PC-9 (cell line): Measurements from ENCODE around the gene GAS2L1.

Experiments
- CTCF ChIP-seq: fragments of 200-600 bp; sonication (generic); conservative IDR thresholded peaks from 2 replicates; pipeline ENCODE4 v1.6.1; 2017; ENCODE audit warnings: mixed run types, antibody characterized with exemption, mild to moderate bottlenecking, moderate library complexity
- EZH2 ChIP-seq: fragments of 200-600 bp; sonication (generic); IDR thresholded peaks from 2 replicates; pipeline ENCODE4 v1.8.0; 2017; ENCODE audit warnings: antibody characterized with exemption, low read depth

GRCh38 chr22:29328055-29328454, 21.6 kb downstream of the GAS2L1 start:
- no peak for TF ChIP-seq EZH2
- TF ChIP-seq CTCF: no peak
